Airway epithelial cell (primary cell): Measurements from ENCODE around the gene OR51T1. TPM values are rescaled to one million over a fixed set of nuclear protein-coding genes. Genes with fewer than 3 reads are reported as not detected.

ENCODE experiments used
- total RNA-seq: library from RNA; depleted of rRNA; stranded (reverse); fragments of >200 nt; gene quantifications from 2 replicates; pipeline ENCODE4 v1.2.3, GENCODE V29; 2015

Gene OR51T1, protein sequence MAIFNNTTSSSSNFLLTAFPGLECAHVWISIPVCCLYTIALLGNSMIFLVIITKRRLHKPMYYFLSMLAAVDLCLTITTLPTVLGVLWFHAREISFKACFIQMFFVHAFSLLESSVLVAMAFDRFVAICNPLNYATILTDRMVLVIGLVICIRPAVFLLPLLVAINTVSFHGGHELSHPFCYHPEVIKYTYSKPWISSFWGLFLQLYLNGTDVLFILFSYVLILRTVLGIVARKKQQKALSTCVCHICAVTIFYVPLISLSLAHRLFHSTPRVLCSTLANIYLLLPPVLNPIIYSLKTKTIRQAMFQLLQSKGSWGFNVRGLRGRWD
- total RNA-seq, result not detected in 2 replicates

DNA sequence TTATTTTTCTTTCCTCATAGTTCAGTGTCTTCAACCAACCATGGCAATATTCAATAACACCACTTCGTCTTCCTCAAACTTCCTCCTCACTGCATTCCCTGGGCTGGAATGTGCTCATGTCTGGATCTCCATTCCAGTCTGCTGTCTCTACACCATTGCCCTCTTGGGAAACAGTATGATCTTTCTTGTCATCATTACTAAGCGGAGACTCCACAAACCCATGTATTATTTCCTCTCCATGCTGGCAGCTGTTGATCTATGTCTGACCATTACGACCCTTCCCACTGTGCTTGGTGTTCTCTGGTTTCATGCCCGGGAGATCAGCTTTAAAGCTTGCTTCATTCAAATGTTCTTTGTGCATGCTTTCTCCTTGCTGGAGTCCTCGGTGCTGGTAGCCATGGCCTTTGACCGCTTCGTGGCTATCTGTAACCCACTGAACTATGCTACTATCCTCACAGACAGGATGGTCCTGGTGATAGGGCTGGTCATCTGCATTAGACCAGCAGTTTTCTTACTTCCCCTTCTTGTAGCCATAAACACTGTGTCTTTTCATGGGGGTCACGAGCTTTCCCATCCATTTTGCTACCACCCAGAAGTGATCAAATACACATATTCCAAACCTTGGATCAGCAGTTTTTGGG lies at the start of gene OR51T1:
Gene OR51T1, plus strand, starts transcription at position 41 of the 641 bp plus-strand sequence. Its CDS starts 0 bp downstream, at position 41.

DNA sequence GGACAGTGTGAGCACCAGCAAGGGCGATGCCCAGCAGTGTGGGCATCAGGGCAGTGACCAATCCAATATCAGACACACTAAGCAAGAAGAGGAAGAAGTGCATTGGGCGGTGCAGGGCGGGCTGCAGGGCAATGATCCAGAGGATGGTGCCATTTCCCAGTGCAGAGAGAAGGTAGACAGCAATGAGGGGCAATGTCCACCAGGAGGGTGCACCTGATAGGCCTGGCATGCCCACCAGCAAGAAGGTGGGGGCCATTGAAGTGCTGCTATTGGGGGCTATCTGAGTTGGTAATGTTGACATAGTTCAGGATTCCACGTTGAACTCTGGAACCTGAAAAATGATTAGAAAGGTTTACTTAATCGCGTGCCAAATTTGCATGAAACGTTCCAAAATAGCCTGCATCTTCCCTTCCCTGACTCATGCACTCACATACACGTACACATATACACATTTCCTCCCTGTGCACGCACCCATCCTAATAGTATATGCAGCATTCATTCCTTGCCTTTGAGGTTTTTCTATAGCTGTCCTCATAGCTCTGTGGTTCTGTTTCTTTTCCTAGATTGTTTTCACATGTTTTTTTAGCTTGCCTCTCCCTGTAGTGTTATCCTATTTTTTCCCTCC lies 32.7 kb upstream of the OR51T1 start, which contains the start of gene OR51S1:
Gene OR51S1, minus strand, starts transcription at position 301 of the 625 bp plus-strand sequence. Its CDS starts 0 bp downstream, at position 301.

DNA sequence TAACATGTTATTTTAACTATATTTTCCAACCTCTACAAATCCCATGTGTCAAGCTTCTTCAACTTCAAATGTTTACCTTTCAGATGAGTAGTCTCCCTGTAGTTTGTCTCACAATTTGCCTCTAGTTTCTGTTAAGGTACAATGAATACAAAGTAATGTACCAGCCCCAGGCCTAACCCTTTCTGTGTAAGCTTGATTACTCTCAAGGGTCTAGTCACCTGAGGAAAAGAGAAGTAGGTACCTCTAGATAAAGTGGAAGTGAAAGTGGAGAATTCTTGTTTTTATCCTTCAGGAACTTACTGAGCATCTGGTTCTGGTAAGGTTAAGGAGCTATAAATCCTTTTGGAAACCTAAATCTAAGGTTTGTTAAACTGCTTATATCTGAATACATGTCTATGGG lies 21.8 kb downstream of the OR51T1 start, which contains the start of gene OR51A7:
Gene OR51A7, plus strand, starts transcription at position 300 of the 400 bp plus-strand sequence. CDS start 3,587 bp downstream, outside the sequence.

DNA sequence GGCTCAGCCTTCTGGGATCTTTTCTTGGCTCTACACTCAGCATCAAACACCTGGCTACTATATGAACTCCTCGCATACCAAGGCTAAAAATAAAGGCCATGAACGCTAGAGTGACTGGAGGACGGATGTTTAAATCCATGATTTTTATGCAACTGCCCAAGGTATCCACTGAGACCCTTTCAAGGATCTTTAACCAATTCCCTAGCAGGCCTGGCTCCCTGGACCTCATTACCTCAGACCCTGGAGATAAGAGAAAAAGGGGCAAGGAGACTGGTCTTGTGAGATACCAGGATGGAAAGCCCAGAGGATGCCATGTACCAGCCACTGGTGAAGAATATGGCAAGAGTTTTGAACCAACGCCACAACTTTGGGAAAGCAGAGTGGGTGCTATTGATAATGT lies 37.5 kb downstream of the OR51T1 start, which contains the start of gene OR51G2:
Gene OR51G2, minus strand, starts transcription at position 101 of the 400 bp plus-strand sequence. CDS start 3,687 bp downstream, outside the sequence.

DNA sequence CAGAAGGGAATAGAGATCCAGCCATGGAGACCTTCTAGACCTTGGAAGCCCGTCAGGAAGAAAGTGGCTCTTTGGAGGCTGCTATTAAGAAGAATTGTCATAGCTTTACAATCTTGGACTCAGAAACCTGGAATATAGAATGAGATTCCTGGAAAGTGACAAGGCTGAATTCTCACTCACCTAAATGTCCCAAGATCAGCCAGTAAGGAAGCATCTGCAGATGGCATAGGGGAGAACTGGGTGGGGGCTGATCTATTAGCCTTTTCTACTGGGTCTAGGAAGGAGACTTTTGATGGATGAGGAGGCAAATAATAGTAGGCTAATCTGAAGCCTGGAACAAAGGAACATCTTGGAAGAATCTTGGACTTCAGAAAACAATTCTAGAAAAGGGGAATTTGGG lies 42.5 kb downstream of the OR51T1 start, which contains the start of gene OR51G1:
Gene OR51G1, minus strand, starts transcription at position 101 of the 400 bp plus-strand sequence. Its CDS starts 0 bp downstream, at position 101.

Other genes starting within 250 kb of the OR51T1 start
- gene OR51D1, start 244.4 kb upstream of the OR51T1 start, total RNA-seq, result not detected in 2 replicates
- gene OR51E1, start 237.9 kb upstream of the OR51T1 start, total RNA-seq, result not detected in 2 replicates
- gene OR51E2, start 184.0 kb upstream of the OR51T1 start, total RNA-seq, result not detected in 2 replicates
- not detected in 2 replicates for gene MMP26, start 177.1 kb upstream of the OR51T1 start, total RNA-seq
- gene OR51F1, start 112.0 kb upstream of the OR51T1 start, total RNA-seq, result not detected in 2 replicates
- not detected in 2 replicates for gene OR52R1, start 77.5 kb upstream of the OR51T1 start, total RNA-seq
- not detected in 2 replicates for gene OR51F2, start 60.6 kb upstream of the OR51T1 start, total RNA-seq
- not detected in 2 replicates for gene OR51S1, start 32.7 kb upstream of the OR51T1 start, total RNA-seq
- gene OR51A7, start 21.9 kb downstream of the OR51T1 start, total RNA-seq, result not detected in 2 replicates
- not detected in 2 replicates for gene OR51G2, start 37.5 kb downstream of the OR51T1 start, total RNA-seq
- gene OR51G1, start 42.4 kb downstream of the OR51T1 start, total RNA-seq, result not detected in 2 replicates
- not detected in 2 replicates for gene OR51A4, start 65.7 kb downstream of the OR51T1 start, total RNA-seq
- not detected in 2 replicates for gene OR51A2, start 73.8 kb downstream of the OR51T1 start, total RNA-seq
- not detected in 2 replicates for gene OR51L1, start 113.0 kb downstream of the OR51T1 start, total RNA-seq
- not detected in 2 replicates for gene OR52J3, start 164.6 kb downstream of the OR51T1 start, total RNA-seq
- not detected in 2 replicates for gene OR52E2, start 177.7 kb downstream of the OR51T1 start, total RNA-seq
- not detected in 2 replicates for gene OR52E1, start 187.7 kb downstream of the OR51T1 start, total RNA-seq